ENCODE results near the gene CFHR5.

DNA sequence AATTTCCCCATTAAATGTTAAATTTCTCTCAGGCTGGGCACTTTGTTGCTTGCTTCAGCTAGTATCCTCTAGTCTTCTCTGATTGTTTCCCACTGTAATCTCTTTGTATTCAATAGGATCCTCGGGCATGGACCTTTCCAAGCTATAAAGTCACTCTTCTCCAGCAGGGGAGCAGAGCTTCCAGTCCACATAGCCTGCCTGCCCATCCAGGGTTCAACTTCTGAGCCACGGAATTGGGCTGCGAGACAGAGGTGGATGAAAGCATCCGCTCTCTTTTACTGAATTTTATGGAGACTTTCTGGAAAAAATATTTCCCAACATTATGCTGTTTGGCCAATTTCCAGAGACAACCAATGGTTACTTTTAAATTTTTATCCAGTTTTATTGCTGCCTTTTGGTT lies 1.1 kb upstream of the CFHR5 start:
- no peak for TF ChIP-seq POLR2A (IDR thresholded peaks at IDR 0.05; ENCODE audit: low read length)
- TF ChIP-seq GATA1 (IDR thresholded peaks at IDR 0.05; ENCODE audit: low read depth, low read length) = no peak

Data from erythroblast (primary cell).